Upper lobe of left lung (tissue), 6 donors: ENCODE data around the gene IL5RA. TPM values are rescaled to one million over a fixed set of nuclear protein-coding genes. Genes with fewer than 3 reads are reported as not detected.

ENCODE experiments used
- ATAC-seq, 2 donors: fragments of 200-7000 bp; cut with Tn5 transposase; one replicate each; pipeline ENCODE4 v1.9.1; 2022; ENCODE audit warnings: mild to moderate bottlenecking in 2 of 2, moderate library complexity in 2 of 2; ENCODE audit not compliant: low FRiP score in 2 of 2
- DNase-seq, 2 donors: peaks; one replicate each; pipeline ENCODE4 v3.0.0-alpha.2; 2019 to 2020
- H3K27ac ChIP-seq, 4 donors: fragments of 200-600 bp; sonication (generic); one replicate each; pipeline ENCODE4 v1.5.1; 2016 to 2019
- H3K27me3 ChIP-seq, 4 donors: fragments of 200-600 bp; sonication (generic); one replicate each; pipeline ENCODE4 v1.5.1; 2017 to 2019
- H3K36me3 ChIP-seq, 4 donors: fragments of 200-600 bp; sonication (generic); one replicate each; pipeline ENCODE4 v1.5.1; 2016 to 2019
- H3K4me1 ChIP-seq, 4 donors: fragments of 200-600 bp; sonication (generic); one replicate each; pipeline ENCODE4 v1.5.1; 2018 to 2019
- H3K4me3 ChIP-seq, 4 donors: fragments of 200-600 bp; sonication (generic); one replicate each; pipeline ENCODE4 v1.5.1; 2017 to 2019; ENCODE audit warnings: mild to moderate bottlenecking in 2 of 4, moderate library complexity in 1 of 4
- H3K9me3 ChIP-seq, 4 donors: fragments of 200-600 bp; sonication (generic); one replicate each; pipeline ENCODE4 v1.5.1; 2018 to 2019
- CTCF ChIP-seq, 6 experiments: fragments of 450-650 bp in 4 of 6; fragments of 200-600 bp in 2 of 6; sonication (generic) in 2 of 6; IDR thresholded peaks; one replicate each; pipeline ENCODE4 v1.5.1; 2016 to 2019; ENCODE audit warnings: antibody characterized with exemption in 6 of 6
- EP300 ChIP-seq, 4 donors: sonication (generic); formaldehyde crosslinking; IDR thresholded peaks; one replicate each; pipeline ENCODE4 v1.5.1; 2017; ENCODE audit warnings: antibody characterized with exemption in 4 of 4, control low read depth in 2 of 4
- POLR2A ChIP-seq, 4 donors: fragments of 450-650 bp; IDR thresholded peaks; one replicate each; pipeline ENCODE4 v1.5.1; 2016 to 2017; ENCODE audit warnings: antibody characterized with exemption in 4 of 4, mild to moderate bottlenecking in 2 of 4
- POLR2AphosphoS5 ChIP-seq, 2 donors: sonication (generic); formaldehyde crosslinking; IDR thresholded peaks; one replicate each; pipeline ENCODE4 v1.5.1; 2017; ENCODE audit warnings: antibody characterized with exemption in 2 of 2
- WGBS, 2 donors: methylation state at CpG; one replicate each; pipeline ENCODE4 v1.1.5; 2017 to 2018; 5-methylcytosine and 5-hydroxymethylcytosine counted together
- total RNA-seq, 6 donors: library from RNA; depleted of rRNA in 4 of 6; stranded (reverse); fragments of >200 nt in 4 of 6; gene quantifications; one replicate each; pipeline versions ENCODE4 v1.1.0 to v1.2.1, GENCODE V29; 2016 to 2021
- donor health status: DM: no; HTN: no; CAD: no; lungs with moderate emphysema.
- donor health status: DM: no; HTN: yes; CAD: no; lungs with severe emphysema.

The IL5RA gene
- total RNA-seq, 6 donors from 2014 or later: 0.46 to 17.7 (median 3.7) TPM

- no peak overlapping the region for H3K4me3 ChIP-seq
- H3K27me3 ChIP-seq: no peaks in the 10 kb centered on the region
- no peaks in the 10 kb centered on the region for H3K4me1 ChIP-seq
- no peaks in the 10 kb centered on the region for H3K36me3 ChIP-seq
- ATAC-seq: no peak
- TF ChIP-seq POLR2AphosphoS5 (IDR thresholded peaks at IDR 0.05): no peak
- TF ChIP-seq POLR2A (IDR thresholded peaks at IDR 0.05): no peak
- TF ChIP-seq EP300 (IDR thresholded peaks at IDR 0.05): no peak
- TF ChIP-seq CTCF (IDR thresholded peaks at IDR 0.05): no peak
- H3K9me3 ChIP-seq: no peaks in the 10 kb centered on the region
- no peak for DNase-seq
- no peak overlapping the region for H3K27ac ChIP-seq
Measured at GRCh38 chr3:3087279-3087678, 22.9 kb downstream of the IL5RA start.

GRCh38 chr3:3086239-3086638 is 23.9 kb downstream of the IL5RA start:
- no peaks in the 10 kb centered on the region for H3K36me3 ChIP-seq
- DNase-seq (no peak), ATAC-seq (no peak)
- TF ChIP-seq CTCF (IDR thresholded peaks at IDR 0.05): no peak
- no peak for TF ChIP-seq POLR2AphosphoS5 (IDR thresholded peaks at IDR 0.05)
- no peak for TF ChIP-seq EP300 (IDR thresholded peaks at IDR 0.05)
- no peak for TF ChIP-seq POLR2A (IDR thresholded peaks at IDR 0.05)
- H3K4me3 ChIP-seq: no peak overlapping the region
- H3K27ac ChIP-seq: no peak overlapping the region
- 54 to 55% methylated on average over 6 of the region's 6 CpGs for WGBS, 2 donors
- no peaks in the 10 kb centered on the region for H3K9me3 ChIP-seq
- H3K4me1 ChIP-seq: no peaks in the 10 kb centered on the region
- no peaks in the 10 kb centered on the region for H3K27me3 ChIP-seq

DNA sequence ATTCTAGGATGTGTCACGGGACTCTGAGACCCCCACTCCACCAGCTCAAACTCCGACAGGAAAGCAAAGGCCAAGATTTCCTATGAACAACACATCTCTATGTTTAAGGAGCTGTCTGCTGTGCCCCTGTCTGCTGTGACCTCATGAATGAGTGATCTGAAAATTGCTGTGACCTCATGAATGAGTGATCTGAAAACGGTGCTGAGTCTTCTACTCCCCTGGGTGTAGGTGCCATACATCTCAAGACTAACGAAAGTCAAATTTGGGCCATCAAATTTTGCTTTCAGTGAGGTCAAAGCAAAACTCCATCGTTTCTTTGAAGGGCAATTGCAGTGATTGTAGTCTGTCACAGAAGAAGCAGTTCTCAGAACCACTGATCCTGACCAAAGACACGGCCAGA is 24.4 kb downstream of the IL5RA start:
- H3K36me3 ChIP-seq: no peaks in the 10 kb centered on the region
- no peak for ATAC-seq
- H3K4me1 ChIP-seq: no peaks in the 10 kb centered on the region
- TF ChIP-seq POLR2AphosphoS5 (IDR thresholded peaks at IDR 0.05): no peak
- no peak for TF ChIP-seq CTCF (IDR thresholded peaks at IDR 0.05)
- H3K27ac ChIP-seq: no peak overlapping the region
- WGBS, 2 donors: 73 to 76% methylated on average over 6 of the region's 6 CpGs
- no peak overlapping the region for H3K4me3 ChIP-seq
- DNase-seq: no peak
- H3K27me3 ChIP-seq: no peaks in the 10 kb centered on the region
- no peaks in the 10 kb centered on the region for H3K9me3 ChIP-seq

DNA sequence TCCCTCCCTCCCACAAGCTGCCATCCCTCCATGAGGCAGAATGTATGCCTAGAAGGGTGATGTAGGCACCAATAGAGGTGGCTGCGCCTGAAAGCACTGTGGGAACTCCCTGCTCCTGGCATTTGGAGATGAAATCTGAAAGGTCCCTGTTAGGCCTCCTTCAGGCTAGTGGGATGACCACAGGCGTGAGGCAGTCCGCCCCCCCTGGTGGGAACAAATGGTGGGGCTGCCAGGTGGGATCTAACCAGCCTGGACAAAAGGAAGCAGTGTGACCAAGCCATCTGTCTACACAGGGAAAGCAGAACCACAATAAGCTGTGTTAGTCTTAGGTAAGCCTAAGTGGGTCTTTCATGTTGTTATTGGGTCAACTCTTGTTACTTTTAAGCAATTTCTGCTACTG is 25.3 kb downstream of the IL5RA start:
- Histone ChIP-seq H3K36me3 (no peaks in the 10 kb centered on the region), H3K4me1 (no peaks in the 10 kb centered on the region), H3K4me3 (no peak overlapping the region), H3K9me3 (no peaks in the 10 kb centered on the region), H3K27ac (no peak overlapping the region), H3K27me3 (no peaks in the 10 kb centered on the region)
- ATAC-seq (no peak), DNase-seq (no peak)
- 92 to 100% methylated on average over 2 to 3 of the region's 3 CpGs for WGBS, 2 donors
- TF ChIP-seq CTCF (IDR thresholded peaks at IDR 0.05) (no peak), POLR2A (IDR thresholded peaks at IDR 0.05) (no peak), EP300 (IDR thresholded peaks at IDR 0.05) (no peak), POLR2AphosphoS5 (IDR thresholded peaks at IDR 0.05) (no peak)

- Histone ChIP-seq H3K36me3 (no peaks in the 10 kb centered on the region), H3K9me3 (no peaks in the 10 kb centered on the region), H3K27me3 (no peaks in the 10 kb centered on the region), H3K27ac (no peak overlapping the region), H3K4me3 (no peak overlapping the region), H3K4me1 (no peaks in the 10 kb centered on the region)
- 72 to 83% methylated on average over 2 of the region's 2 CpGs for WGBS, 2 donors
- ATAC-seq (no peak), DNase-seq (no peak)
- no peak for TF ChIP-seq EP300 (IDR thresholded peaks at IDR 0.05)
- TF ChIP-seq POLR2A (IDR thresholded peaks at IDR 0.05): no peak
Measured at GRCh38 chr3:3082234-3082924, 27.8 kb downstream of the IL5RA start.
